Frontal cortex (tissue), 4 donors: ENCODE measurements around the gene C11orf16. TPM values are rescaled to one million over a fixed set of nuclear protein-coding genes. Genes with fewer than 3 reads are reported as not detected.
A peak's percentile ranks its signal among the peaks of the same experiment; 100 is the strongest.
"Not testable (repeated sequence)": the region's sequence is repeated elsewhere in the genome, so short reads cannot be mapped to it uniquely, and the experiment has no call there.

Experiments used
- DNase-seq, 2 donors: peaks; one replicate each; pipeline ENCODE4 v3.0.0; 2012; ENCODE audit warnings: low spot score in 2 of 2
- FAIRE-seq: peaks from 2 replicates; lab custom pipeline; 2012; peaks lifted over from hg19 to GRCh38; lab: Jason Lieb, UNC
- total RNA-seq: library from RNA; depleted of rRNA; stranded (reverse); fragments of >200 nt; gene quantifications from one replicate; pipeline ENCODE4 v1.2.3, GENCODE V29; 2014
- donor health status: control.
- donor health status: control.
- donor health status: control.

The C11orf16 gene, protein sequence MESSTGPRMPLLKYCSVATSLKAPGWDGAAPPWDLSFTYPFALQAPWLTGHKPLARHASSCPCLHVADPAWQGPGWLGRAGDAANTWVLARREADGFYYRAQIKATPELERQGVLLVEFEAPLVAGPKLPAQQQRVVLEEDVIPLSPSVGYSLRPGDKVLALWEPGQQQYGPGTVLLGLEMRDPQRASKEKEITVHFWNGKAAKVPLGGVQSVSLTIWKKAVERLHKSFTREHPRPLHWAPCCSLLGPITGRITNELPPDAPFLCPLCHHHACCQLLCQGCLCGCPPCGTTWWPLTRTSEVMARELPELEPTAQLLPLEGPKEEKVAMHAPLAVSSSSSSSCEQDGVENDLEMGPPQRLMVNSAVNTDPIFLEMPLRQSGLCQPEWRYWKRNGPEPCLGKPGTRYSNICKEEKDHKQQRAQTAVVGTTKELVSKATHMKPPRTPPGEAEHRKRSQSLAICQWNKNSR
- total RNA-seq = not detected

DNA sequence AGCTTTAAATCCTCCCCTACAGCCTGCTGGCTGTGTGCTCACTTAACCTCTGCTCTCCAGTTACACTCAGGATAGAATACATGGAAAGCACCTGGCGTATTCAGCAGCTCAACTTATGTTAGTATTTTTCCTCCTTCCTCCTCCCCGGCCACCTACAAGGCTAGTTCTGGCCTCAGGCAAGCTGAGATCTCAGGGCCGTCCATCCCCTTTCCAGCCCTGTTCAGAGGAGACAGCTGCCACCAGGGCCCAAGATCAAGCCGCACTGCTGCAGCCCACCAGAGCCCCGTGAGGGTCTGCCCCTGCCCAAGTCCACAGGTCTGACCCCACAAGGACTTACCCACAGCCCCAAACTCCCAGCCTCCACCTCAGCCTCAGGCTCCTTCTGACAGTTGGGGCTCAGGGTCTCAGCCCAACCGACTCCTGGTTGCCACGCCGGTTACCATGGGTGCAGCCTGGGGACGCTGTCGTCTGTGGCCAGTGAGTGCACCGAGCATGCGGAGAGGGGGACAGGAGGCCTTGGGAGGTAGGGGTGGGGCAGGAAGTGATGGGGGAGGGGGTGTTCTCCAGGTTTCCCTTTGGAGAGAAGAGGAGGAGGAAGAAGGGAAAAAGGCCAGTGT is at the start of gene C11orf16:
Gene C11orf16 (minus strand): TSS at position 384 of the 617 bp plus-strand sequence. CDS start 639 bp downstream, outside the sequence.
- DNase-seq (no peak), FAIRE-seq (no peak)

DNA sequence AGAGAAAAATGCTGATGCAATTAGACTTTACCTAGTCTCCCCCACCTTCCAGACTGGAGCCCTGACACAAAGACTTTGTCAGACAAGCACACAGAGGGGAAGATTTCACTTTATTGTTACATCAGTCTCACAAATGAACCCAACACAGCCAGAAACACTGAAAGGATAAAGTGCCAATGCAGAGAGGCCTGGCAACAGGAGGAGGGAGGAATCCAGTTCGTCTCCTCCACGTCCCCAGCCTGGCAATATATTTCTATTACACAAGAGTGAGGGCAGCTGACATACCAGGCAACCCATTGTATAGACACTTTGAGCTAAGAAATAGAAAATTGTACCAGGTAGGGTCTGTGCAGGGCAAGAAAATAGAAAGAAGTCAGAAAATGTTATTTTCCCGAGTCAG is 47.7 kb upstream of the C11orf16 start:
- no peak for FAIRE-seq
- DNase-seq = no peak

DNA sequence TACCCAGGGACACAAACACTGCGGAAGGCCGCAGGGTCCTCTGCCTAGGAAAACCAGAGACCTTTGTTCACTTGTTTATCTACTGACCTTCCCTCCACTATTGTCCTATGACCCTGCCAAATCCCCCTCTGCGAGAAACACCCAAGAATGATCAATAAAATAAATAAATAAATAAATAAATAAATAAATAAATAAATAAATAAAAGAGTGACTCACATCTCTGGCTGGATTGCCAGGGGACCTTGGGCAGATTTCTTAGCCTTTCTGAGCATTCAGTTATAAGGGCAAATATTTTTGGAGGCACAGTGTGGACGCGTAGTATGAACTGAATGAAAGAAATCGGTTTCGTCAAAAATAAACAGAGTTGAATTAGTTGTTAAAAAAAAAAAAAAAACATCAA is 46.6 kb upstream of the C11orf16 start:
- FAIRE-seq, DNase-seq: not testable (repeated sequence)

DNA sequence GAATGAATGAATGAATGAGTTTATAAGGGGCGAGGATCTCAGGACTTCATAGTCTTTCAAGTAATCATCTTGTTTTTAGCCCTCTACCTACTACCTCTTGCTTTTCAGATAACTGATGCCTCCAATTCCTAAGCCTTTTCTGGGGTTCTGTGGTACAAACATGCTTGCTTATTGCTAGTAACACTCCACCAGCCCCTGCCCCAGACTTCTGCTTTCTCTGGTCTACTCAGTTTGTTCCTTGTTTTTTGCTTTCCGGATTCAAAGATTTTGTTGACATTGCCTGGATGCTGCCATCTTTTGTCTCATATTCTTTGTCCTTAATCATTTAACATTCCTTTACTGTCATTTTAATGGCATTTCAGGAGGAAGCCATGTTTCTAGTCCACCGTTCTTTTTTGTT is 40.4 kb upstream of the C11orf16 start:
- DNase-seq = no peak
- no peak for FAIRE-seq

DNA sequence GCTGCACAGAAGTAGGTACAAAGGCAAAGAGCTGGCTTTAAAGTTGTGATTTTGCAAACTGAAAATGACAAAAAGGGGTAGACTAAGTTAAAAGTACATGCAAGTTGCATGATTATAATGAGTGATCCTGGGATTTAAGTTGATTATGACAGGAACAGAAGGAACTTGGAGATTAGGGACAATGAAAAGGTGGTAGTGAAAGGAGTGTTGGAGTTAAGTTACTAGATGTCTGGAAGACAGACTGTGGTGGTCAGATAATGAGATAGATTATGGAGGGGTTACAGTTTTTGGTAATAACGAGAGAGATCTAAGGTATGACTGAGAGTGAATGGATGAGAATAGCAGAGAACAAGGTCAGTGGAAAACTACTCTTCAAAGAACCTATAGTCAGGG is 39.2 kb upstream of the C11orf16 start:
- FAIRE-seq = no peak
- DNase-seq = no peak

DNA sequence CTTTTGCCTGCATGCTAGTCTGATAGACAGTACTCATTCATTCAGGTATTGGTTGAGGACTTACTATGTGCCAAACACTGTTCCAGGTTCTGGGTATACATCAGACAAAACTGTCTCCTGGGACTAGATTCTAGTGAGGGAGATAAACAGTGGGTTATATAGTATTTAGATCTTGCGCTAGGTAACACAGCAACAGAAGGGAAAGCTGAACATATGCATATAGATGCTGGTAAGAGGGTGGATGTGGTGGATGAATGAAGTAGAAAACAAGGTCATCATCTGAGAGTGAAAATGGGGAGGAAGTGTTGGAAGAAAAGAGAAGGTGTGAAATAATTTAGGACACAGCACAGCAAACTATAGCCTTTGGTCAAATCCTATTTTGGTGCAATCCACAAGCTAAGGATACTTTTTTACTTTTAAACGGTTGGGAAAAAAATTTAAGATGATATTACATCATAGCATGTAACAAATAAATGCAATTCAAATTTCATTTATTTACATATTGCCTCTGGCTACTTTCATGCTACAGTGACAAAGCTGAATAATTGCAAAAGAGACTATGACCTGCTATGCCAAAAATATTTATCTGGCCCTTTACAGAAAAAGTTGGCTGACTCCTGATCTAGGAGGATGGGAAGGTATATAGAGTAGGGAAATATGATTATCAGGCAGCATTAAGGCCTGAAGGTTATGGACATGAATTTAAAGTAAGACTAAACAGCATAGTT is 38.6 kb upstream of the C11orf16 start:
- no peak for DNase-seq
- FAIRE-seq = no peak

DNA sequence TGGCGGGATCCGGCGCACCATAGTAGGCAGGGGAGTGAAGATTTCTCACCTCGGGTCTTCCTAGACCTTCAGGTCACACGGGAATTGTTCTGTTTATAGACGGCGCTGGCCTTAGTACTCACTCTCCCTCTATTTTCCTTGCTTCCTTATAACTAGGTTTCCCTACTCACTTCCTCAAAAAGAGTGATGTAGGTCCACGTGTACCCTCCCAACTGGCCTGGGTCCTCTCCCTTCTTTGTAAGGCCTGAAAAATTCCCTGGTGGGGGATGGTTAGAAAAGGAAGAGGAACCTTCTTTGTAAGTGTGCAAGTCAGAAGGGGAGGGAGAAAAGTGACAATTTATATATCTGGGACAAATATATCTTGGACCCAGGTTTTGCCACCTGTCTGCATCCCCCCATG is 34.4 kb upstream of the C11orf16 start:
- DNase-seq (no peak), FAIRE-seq (no peak)

DNA sequence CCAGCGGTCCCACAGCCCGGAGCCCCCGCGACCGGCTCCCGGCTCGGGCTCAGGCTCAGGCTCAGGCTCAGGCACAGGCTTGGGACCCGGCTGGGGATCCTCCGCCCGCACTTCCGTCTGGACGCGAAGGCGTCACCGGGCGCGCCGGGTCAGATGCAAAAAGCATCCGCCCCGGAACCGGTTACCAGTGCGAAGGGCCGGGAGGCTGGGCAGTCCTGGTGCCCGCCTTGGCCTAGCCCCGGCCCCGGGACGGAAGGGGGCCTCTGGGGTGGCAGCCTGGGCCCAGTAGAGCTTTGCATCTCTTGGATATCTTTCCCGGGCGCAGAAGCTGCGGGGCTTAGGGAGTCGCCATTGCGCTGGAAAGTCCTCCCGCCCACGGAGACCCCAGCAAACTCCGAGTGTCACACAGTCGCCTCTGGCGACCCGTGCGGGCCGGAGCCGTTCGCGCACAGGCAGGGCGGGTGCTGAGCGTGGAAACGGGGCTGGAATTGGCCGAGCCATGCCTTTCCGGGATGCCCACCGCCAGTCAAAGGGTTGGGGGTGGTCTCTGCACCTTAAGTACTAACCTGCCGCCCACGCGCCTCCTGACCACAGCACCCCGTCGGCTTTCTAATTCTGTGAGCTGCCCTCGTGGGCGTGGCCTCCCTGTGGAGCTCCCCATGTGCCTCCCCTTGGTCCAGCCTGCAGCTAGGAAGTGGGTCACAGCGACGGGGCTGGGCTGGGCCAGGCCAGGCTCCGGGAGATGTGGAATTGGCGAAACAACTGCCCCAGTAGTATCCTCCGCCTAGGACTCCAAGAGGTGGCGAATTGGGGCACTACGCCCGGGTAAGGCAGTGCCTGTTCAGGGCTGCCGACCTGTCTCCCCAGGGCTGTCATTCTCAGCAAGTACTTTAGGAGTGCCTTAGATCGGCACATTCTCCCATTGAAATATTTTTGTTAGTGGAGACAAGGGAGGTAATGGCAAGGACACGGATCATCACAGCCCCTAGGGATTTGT is 31.9 kb upstream of the C11orf16 start, which contains the start of gene TMEM9B:
Gene TMEM9B (minus strand): TSS at position 119 of the 997 bp plus-strand sequence. CDS start 129 bp downstream, outside the sequence.
- FAIRE-seq = no peak
- peak; percentile 79 to 83 for DNase-seq

DNA sequence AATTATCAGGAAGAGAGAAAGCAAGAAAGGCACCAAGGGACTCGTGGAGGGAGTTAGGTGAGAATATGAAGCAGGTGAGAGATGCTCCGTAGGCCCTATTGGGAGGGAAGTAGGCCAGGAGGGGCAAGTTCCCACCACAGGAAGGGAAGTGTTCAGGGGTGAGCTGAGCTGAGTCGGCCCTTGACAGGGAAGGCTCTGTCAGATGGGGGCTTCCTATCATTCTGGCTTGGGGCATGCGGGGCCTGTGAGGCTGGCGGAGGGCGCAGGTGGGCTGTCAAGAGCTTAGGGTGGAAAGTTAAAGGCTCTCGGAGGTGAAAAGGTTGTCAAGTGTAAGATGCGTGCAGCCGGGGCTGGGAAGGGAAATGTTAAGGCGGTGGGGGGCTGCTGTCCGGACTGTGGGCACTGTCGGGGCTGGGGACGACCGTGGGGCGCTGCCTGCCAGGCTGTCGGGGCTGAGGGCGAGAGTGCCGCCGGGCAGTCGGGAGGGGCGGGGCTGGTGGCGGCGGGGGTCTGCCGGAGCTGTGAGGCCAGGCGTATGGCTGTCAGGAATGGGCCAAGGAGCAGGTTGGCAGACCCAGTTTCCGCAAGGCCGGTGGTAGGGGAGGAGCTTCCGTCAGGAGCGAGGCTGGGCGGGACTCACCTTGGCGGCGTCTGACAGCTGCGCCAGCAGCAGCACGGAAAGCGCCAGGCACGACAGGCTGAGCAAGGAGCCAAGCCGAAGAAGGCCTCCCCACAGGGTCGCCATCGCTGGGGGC is 31.0 kb upstream of the C11orf16 start:
- FAIRE-seq (no peak), DNase-seq (peak in 1 of 2 donors; percentile 67)

DNA sequence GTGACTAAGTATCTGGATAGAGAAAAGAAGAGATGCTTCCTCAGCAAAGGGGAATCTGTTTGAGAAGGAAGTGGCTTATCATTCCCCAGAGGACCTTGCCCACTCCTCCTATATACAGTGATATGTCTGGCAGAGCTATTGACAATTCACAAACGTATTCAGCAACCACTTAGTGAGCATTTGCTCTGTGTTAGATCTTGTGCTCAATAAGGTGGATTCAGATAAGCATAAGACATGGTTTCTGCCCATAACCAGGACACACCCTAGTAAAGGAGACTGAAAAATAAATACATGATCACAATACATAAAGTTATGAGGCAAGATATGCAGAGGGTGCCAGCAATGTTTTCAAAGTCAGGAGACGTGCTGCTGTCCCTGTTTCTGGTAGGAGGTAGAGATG is 30.1 kb upstream of the C11orf16 start:
- FAIRE-seq = no peak
- no peak for DNase-seq

DNA sequence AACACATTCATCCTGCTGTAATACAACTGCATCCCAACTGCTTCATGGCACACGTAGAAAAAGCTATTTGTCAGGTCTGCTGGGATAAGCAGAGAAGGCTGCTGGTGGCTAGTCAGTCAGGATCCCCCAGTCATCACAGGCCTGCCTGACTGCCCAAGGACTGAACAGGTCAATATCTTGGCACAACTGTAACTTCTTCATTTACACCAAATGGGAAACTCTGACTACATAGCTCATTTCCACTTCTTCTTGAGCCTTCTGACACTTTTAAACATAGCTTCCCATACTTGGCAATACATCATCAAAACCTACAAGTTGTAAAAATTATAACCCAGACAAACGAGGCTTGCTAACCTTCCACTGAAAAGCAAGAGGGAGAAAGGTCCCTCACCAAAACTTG is 28.7 kb upstream of the C11orf16 start:
- DNase-seq = no peak
- FAIRE-seq = no peak

DNA sequence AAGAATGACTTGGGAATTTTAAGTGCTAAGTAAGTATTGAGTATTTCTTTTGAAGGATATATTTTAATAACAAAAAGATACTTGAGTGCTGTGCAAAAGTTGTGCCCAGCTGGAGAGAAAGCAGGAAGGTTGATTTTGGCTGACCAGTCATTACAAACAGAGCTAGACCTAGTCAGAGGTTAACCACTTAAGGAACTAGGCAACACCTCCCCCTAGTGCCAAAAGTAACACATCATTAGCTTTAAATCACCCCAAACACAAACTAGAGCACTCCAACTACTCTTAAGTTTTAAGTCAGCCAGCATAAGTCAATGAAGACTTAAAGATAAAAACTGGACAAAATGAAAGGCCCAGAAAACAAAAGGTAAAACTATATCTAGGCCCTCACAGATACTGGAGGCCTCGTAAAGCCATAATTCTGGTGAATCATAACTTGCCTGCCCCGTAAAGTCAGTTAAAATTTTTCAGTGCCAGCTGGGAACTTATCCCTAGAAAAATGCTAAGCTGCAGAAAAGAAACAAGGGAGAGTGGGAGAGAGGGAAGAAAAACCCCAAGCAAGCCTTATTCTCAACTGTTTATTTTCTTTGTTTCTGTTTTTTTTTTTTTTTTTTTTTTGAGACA is 26.9 kb upstream of the C11orf16 start:
- DNase-seq = peak; percentile 38 to 64
- FAIRE-seq = no peak

DNA sequence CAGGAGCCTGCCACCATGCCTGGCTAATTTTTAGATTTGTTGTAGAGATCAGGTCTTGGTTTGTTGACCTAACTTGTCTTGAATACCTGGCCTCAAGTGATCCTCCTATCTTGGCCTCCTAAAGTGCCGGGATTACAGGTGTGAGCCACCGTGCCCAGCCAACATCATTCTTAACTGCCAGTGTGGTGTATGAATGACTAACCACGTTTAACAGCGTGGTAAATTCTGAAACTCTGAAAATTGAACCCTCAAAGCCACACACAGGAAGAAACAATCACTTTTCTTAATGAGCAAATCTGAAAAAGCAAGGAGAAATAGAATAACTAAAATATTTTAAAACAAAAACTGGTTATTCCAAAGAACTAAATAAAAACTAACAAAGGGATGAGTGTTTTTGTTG is 24.1 kb upstream of the C11orf16 start:
- FAIRE-seq (no peak), DNase-seq (no peak)

DNA sequence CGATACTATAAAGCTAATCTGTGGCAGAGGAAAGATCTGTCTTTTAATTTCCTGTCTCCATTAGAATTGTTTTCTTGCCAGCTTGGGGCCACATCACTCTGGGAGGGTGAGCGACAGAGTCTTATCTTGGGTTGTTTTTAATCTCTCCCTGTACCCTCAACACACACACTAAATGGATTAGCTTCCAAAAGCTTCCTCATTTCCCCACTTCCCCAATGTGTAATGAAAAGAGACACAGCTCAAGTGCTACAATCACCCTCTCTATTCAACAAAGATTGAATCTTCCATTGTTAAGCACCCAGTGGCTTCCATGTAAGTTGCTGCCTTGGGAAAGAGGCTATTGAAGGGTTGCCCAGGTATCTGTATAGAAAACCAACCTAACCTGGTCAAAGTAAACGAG is 16.1 kb upstream of the C11orf16 start:
- DNase-seq (no peak), FAIRE-seq (no peak)

DNA sequence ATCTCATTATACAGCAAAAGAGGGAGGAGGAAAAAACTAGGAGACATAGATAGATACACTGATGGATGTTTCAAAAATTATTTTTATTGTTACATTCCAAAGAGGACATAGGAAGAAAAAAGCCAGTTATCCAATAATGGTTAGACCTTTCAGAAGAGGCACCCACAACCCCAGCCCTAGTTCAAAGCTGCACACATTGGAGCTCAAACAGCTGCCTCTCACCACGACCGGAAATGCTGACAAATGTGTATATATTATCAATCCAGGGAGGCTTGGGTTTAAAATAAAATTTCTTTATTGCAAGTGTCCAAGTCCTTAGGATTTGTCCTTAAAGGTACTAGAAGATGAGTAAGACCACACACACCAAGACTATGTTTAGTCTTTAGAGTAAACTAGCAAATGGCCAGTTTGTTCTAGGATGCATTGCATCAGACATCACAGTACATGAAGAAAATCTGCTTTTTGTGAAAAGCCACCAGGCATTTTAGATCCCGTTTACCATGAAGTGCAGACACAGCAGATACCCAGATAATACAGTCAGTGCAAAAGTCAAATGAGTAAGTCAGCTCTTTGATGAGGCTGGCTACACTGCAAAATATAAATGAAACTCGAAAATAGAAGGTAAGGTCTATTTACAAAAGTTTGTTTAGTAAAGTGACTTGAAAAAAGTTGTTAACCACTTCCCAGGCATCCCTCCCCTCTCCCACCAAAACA is 14.6 kb upstream of the C11orf16 start:
- FAIRE-seq = no peak

DNA sequence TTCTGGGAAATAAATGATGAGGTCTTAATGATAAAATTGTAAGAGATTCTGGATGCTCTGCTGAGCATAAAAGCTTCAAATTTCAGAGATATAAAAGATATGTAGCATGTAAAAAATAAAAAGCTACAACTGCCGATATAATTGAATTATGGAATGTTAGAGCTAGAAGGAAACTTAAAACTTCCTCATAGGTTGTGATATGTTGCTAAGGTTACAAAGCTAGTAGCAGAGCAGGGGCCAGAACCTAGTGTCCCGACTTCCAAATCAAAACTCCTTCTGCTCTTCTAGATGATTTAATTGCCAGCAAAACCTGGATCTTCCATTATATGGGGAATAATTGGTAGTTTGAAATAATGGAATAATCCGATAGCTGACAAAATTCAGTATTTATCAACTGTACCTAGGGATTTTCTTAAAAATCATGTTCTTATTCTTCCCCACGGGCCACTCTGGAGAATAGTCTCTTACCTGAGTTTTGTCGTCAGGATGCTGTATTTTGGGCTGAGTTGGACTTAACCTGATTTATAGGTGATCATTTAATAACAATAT is 9.8 kb upstream of the C11orf16 start, which contains the start of gene ASCL3:
Gene ASCL3 (minus strand): TSS at position 499 of the 549 bp plus-strand sequence. CDS start 4,855 bp downstream, outside the sequence.
- no peak for FAIRE-seq

More for the DNA sequence above, 14.6 kb upstream of the C11orf16 start:
- no peak for DNase-seq

More for the DNA sequence above, 9.8 kb upstream of the C11orf16 start, which contains the start of gene ASCL3:
- DNase-seq = no peak
